ENCODE results near the gene ADAMTSL1.

- TF ChIP-seq CTCF (IDR thresholded peaks at IDR 0.05 in 2 of 3, conservative IDR thresholded peaks at IDR 0.05 in 1 of 3; ENCODE audit: borderline replicate concordance in 1 of 3, insufficient read depth in 1 of 3, low read depth in 2 of 3, low read length in 2 of 3) (no peak), RAD21 (IDR thresholded peaks at IDR 0.05; ENCODE audit: low read depth) (no peak), POLR2A (IDR thresholded peaks at IDR 0.05; ENCODE audit: borderline replicate concordance, extremely low read depth, insufficient read depth, insufficient read length) (no peak), EZH2 (IDR thresholded peaks at IDR 0.05) (no peak), EZH2phosphoT487 (IDR thresholded peaks at IDR 0.05; ENCODE audit: borderline replicate concordance) (no peak), MAX (IDR thresholded peaks at IDR 0.05) (no peak), REST (IDR thresholded peaks at IDR 0.05; ENCODE audit: low read depth) (no peak)
These were observed 233.1 kb downstream of the ADAMTSL1 start for GRCh38 chr9:18707061-18707461.
